HG02759 (cell line): ENCODE data around the gene TEX50.
"Not testable (repeated sequence)": the region's sequence is repeated elsewhere in the genome, so short reads cannot be mapped to it uniquely, and the experiment has no call there.

Source experiments
- ATAC-seq: cut with Tn5 transposase; IDR thresholded peaks from one replicate; pipeline ENCODE4 v1.9.1; 2021; ENCODE audit warnings: mild to moderate bottlenecking, moderate library complexity; ENCODE audit not compliant: unreplicated experiment

TEX50 gene

DNA sequence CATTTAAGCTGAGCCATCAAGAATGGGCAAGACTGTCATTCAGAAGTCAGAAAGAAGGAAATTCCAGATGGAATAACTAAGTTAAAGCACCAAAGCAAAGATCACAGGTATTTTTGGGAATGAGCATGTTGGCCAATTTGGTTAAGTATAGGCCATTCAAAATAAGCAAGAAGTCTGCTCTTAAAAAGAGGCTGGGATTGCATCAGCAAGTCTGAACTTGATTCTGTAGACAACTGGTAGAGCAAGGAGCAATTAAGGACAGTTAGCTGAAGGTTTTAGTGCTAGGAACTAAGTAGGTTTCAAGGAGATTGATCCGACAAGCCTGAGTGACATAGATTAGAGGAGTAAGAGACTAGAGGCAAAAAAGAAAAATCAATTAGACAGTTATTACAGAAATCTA lies 26.1 kb downstream of the TEX50 start:
- no peak for ATAC-seq

DNA sequence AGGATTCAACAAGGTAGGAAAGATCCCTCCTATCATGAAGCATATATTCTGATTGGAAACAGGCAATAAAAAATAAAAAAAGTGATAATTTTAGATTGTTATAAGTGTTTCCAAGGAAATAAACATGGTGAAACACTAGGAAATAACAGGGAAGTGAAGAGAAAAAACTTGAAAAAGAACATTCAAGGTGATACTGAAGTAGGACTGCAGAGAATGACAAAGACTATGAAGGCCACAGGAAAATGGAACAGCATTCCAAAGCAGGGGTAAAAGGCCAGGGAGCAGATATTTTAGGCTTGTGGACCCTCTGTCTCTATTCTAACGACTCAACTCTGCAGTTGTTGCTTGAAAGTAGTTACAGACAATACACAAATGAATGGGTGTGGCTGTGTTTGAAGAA lies 26.6 kb downstream of the TEX50 start:
- no peak for ATAC-seq

- ATAC-seq: no peak
These were observed 28.0 kb downstream of the TEX50 start for GRCh38 chr1:173663159-173663558.

- no peak for ATAC-seq
These were observed 31.5 kb downstream of the TEX50 start for GRCh38 chr1:173666646-173667045.

- ATAC-seq: peak; percentile 40
These were observed 34.4 kb downstream of the TEX50 start, which contains the start of gene ANKRD45 for GRCh38 chr1:173669491-173669941. TSS of gene ANKRD45 (minus strand) at chr1:173669851. CDS start at chr1:173659418, 10,433 bp downstream.

DNA sequence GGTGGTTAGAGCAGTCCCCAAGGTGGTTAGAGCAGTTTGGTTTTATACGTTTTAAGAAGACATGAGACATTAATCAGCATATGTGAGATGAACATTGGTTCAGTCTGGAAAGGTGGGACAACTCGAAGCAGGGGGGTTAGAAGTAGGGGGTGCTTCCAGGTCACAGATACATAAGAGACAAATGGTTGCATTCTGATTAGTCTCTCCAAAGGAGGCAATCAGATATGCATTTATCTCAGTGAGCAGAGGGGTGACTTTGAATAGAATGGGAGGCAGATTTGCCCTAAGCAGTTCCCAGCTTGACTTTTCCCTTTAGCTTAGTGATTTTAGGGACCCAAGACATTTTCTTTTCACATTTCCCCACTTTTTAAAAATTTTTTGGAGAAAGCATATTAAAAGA lies 39.4 kb downstream of the TEX50 start:
- not testable (repeated sequence) for ATAC-seq

- ATAC-seq: not testable (repeated sequence)
These were observed 45.0 kb downstream of the TEX50 start for GRCh38 chr1:173680152-173680551.

DNA sequence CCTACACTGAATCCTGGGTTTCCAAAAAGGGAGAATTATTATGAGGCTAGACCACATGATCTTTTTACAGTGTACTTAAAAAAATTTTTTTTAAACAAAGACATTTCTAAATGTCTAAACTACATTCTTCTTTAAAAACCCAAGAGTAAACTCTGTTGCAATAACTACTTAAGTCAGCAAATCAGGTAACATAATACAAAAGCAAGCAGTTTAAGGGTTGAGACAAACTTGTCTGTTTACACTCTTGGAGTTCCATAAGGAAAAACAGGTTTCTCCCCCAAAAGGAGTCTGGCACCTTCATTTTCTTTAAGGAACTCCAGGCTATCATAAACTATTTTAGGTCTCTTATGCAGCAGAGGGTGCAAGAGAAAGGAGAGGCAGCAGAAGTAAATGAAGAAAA lies 47.0 kb downstream of the TEX50 start:
- ATAC-seq: no peak

DNA sequence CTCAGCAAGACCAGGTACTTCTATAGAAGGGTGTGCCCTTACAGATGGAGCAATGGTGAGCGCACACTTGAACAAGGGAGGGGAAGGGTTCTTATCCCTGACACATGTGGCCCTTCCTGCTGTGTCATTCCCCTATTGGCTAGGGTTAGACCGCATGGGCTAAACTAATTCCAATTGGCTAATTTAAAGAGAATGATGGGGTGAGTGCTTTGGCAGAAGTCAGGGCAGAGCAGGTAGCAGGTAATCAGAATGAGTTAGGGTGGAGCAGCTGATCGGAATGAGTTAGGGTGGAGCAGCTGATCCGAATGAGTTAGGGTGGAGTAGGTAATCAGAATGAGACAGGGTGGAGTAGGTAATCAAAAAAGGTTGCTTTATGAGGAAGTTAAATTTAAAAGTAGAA lies 48.7 kb downstream of the TEX50 start:
- not testable (repeated sequence) for ATAC-seq

- ATAC-seq: not testable (repeated sequence)
These were observed 50.0 kb downstream of the TEX50 start for GRCh38 chr1:173685121-173685520.
